Ammon's horn (tissue), 1 donor: ENCODE data around the gene HS3ST6.
"Not testable (repeated sequence)": the region's sequence is repeated elsewhere in the genome, so short reads cannot be mapped to it uniquely, and the experiment has no call there.

Source experiments
- DNase-seq: peaks from one replicate; pipeline ENCODE4 v3.0.0-alpha.2; 2016; ENCODE audit warnings: low spot score

The HS3ST6 gene

GRCh38 chr16:1926271-1926670 is 8.1 kb upstream of the HS3ST6 start:
- DNase-seq: no peak

GRCh38 chr16:1924095-1924494 is 5.9 kb upstream of the HS3ST6 start:
- DNase-seq: no peak

- DNase-seq: no peak
These were observed 5.3 kb upstream of the HS3ST6 start for GRCh38 chr16:1923299-1924034.

- no peak for DNase-seq
These were observed 4.1 kb upstream of the HS3ST6 start for GRCh38 chr16:1922357-1922756.

- no peak for DNase-seq
These were observed 2.5 kb upstream of the HS3ST6 start for GRCh38 chr16:1920727-1921171.

GRCh38 chr16:1920122-1920521 is 1.9 kb upstream of the HS3ST6 start:
- not testable (repeated sequence) for DNase-seq

- DNase-seq: no peak
These were observed 1.2 kb upstream of the HS3ST6 start for GRCh38 chr16:1919327-1919998.

- DNase-seq: no peak
These were observed 407 bp downstream of the HS3ST6 start for GRCh38 chr16:1917665-1918350.

GRCh38 chr16:1917056-1917664 is 1.1 kb downstream of the HS3ST6 start:
- DNase-seq: no peak

- DNase-seq: no peak
These were observed 1.6 kb downstream of the HS3ST6 start for GRCh38 chr16:1916640-1916990.

GRCh38 chr16:1915732-1916639 is 2.2 kb downstream of the HS3ST6 start:
- no peak for DNase-seq

GRCh38 chr16:1914988-1915387 is 3.2 kb downstream of the HS3ST6 start:
- no peak for DNase-seq

GRCh38 chr16:1914084-1914608 is 4.1 kb downstream of the HS3ST6 start:
- DNase-seq: no peak

- no peak for DNase-seq
These were observed 4.7 kb downstream of the HS3ST6 start for GRCh38 chr16:1913327-1914083.

- no peak for DNase-seq
These were observed 6.0 kb downstream of the HS3ST6 start for GRCh38 chr16:1912215-1912543.

GRCh38 chr16:1911467-1912214 is 6.6 kb downstream of the HS3ST6 start:
- DNase-seq: no peak

- DNase-seq: no peak
These were observed 8.5 kb downstream of the HS3ST6 start for GRCh38 chr16:1909561-1910231.

GRCh38 chr16:1908983-1909382 is 9.2 kb downstream of the HS3ST6 start:
- DNase-seq: no peak

GRCh38 chr16:1908184-1908583 is 10.0 kb downstream of the HS3ST6 start:
- DNase-seq: no peak
